HG02870 (cell line): ENCODE results near the gene RUVBL2.

ENCODE experiments used
- ATAC-seq: cut with Tn5 transposase; IDR thresholded peaks from one replicate; pipeline ENCODE4 v1.9.1; 2021; ENCODE audit warnings: mild to moderate bottlenecking, moderate library complexity; ENCODE audit not compliant: unreplicated experiment

The RUVBL2 gene

GRCh38 chr19:48993175-48994034 lies at the start of gene RUVBL2, which contains the start of gene GYS1:
TSS of gene RUVBL2 (plus strand) at chr19:48993887. CDS start at chr19:48993912, 25 bp downstream.
TSS of gene GYS1 (minus strand) at chr19:48993309. CDS start at chr19:48993112, 197 bp downstream.
- ATAC-seq, result peak; percentile 80

- no peak for ATAC-seq
These were observed 48.3 kb upstream of the RUVBL2 start for GRCh38 chr19:48945415-48945814.

GRCh38 chr19:48945817-48946216 lies 47.9 kb upstream of the RUVBL2 start:
- ATAC-seq, result no peak

GRCh38 chr19:48946463-48947257 lies 47.0 kb upstream of the RUVBL2 start:
- ATAC-seq, result no peak

GRCh38 chr19:48947258-48947542 lies 46.5 kb upstream of the RUVBL2 start:
- ATAC-seq, result no peak

GRCh38 chr19:48950159-48950558 lies 43.5 kb upstream of the RUVBL2 start:
- ATAC-seq, result no peak

GRCh38 chr19:48950830-48951519 lies 42.7 kb upstream of the RUVBL2 start:
- ATAC-seq, result no peak

GRCh38 chr19:48953141-48953540 lies 40.5 kb upstream of the RUVBL2 start:
- no peak for ATAC-seq

- no peak for ATAC-seq
These were observed 39.6 kb upstream of the RUVBL2 start for GRCh38 chr19:48953990-48954594.

- ATAC-seq, result peak; percentile 70
These were observed 38.9 kb upstream of the RUVBL2 start, which contains the start of gene BAX for GRCh38 chr19:48954595-48955307. TSS of gene BAX (plus strand) at chr19:48954875. CDS start at chr19:48954929, 54 bp downstream.

GRCh38 chr19:48955308-48955958 lies 38.3 kb upstream of the RUVBL2 start:
- ATAC-seq, result no peak

- no peak for ATAC-seq
These were observed 35.7 kb upstream of the RUVBL2 start for GRCh38 chr19:48958006-48958405.

- no peak for ATAC-seq
These were observed 34.1 kb upstream of the RUVBL2 start for GRCh38 chr19:48959341-48960239.

- ATAC-seq, result no peak
These were observed 32.5 kb upstream of the RUVBL2 start for GRCh38 chr19:48961051-48961649.

- no peak for ATAC-seq
These were observed 32.0 kb upstream of the RUVBL2 start for GRCh38 chr19:48961673-48962028.

- ATAC-seq, result peak; percentile 30
These were observed 31.4 kb upstream of the RUVBL2 start for GRCh38 chr19:48962029-48962848.

- no peak for ATAC-seq
These were observed 30.9 kb upstream of the RUVBL2 start for GRCh38 chr19:48962849-48963165.
